HPDE6-E6E7 (cell line): ENCODE measurements around the gene ZNF530.
A peak's percentile ranks its signal among the peaks of the same experiment; 100 is the strongest.

Experiments used
- DNase-seq: peaks from one replicate; pipeline ENCODE4 v3.0.0; 2011; ENCODE audit warnings: missing footprints; ENCODE audit errors: extremely low spot score

Gene ZNF530

DNA sequence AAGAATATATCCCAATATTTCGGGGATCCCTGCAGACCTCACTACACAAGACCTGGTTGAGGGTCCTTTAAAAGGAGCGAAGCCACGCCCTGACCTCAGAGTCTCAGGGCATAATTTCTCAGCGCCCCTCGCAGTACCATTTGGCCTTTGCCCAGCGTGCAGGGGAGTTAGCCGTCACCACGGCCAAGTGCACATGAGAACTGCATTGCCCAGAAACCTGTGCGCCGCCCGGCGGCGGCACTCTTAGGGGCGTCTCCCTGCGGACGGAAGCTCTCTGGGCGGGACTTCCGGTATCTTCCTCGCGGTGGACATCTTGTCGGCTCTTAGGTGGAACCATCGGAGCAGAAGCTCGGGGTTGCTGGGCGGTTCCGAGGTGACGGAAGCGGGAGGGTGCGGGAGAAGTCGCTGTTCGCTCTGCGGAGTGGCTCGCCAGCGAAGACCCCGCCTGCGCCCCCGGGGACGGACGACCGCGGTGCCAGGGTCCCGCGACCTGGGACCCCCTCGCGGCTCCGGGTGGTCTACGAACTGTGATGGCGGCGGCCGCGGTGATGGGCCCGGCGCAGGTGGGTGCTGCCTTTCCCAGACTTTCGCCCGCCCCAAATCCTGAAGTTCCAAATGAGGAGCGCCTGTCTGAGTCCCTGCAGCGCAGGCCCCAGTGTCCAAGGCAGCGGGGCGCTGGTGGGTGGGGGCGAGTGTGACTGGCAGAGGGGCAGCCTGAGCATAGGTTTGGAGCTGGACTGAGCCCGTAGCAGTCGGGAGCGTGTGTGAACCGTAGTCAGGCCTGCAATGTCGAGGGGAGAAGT, 14.5 kb downstream of the ZNF530 start, which contains the start of gene ZNF134:
ZNF134 (plus strand) TSS at position 302 of the 803 bp plus-strand sequence. CDS start 5,227 bp downstream, outside the sequence.
- DNase-seq, result peak; percentile 96

DNA sequence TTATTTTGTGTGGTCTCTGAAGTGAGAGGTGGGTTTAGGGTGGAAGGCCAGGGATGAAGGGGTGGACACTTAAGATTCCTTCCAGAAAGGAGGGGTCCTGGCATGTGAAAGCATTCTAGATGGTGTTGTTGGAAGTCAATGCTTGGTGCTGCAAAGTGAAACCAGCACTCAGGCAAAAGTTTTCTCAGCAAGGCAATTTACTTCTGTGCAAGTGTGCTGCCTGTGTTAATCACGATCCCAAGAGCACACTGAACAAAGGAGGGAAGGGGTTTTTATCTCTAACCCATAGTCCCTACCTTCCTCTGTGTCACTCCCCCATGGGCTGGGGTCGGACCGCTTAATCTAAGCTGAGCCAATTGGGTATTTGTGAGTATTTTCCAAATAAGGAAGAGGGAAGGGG, 15.7 kb downstream of the ZNF530 start:
- DNase-seq, result no peak

DNA sequence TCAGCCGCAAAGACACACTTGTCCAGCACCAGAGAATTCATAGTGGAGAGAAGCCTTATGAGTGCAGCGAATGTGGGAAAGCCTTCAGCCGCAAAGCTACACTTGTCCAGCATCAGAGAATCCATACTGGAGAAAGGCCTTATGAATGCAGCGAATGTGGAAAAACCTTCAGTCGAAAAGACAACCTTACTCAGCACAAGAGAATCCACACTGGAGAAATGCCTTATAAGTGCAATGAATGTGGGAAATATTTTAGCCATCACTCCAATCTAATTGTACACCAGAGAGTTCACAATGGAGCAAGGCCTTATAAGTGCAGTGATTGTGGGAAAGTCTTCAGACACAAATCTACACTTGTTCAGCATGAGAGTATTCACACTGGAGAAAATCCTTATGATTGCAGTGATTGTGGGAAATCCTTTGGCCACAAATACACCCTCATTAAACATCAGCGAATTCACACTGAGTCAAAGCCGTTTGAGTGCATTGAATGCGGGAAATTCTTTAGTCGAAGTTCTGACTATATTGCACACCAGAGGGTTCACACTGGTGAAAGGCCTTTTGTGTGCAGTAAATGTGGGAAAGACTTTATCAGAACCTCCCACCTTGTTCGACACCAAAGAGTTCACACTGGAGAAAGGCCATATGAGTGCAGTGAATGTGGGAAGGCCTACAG, 21.1 kb downstream of the ZNF530 start:
- no peak for DNase-seq

DNA sequence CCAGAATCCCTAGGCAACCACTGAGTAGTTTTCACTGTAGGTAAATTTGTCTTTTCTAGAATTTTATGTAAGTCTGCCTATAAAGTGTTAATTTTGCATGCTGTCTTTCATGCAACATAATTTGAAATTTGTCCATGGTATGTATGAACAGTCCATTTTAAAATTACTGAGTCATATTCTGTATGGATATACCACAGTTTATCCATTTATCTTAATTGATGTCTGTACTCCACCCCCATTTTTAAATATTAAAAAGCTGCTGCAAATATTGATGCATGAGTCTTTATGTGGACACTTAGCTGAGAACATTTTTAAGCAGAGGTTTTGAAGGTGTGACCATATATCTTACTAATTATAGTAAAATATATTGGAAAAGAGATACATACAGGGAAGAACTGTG, 23.4 kb downstream of the ZNF530 start:
- no peak for DNase-seq

DNA sequence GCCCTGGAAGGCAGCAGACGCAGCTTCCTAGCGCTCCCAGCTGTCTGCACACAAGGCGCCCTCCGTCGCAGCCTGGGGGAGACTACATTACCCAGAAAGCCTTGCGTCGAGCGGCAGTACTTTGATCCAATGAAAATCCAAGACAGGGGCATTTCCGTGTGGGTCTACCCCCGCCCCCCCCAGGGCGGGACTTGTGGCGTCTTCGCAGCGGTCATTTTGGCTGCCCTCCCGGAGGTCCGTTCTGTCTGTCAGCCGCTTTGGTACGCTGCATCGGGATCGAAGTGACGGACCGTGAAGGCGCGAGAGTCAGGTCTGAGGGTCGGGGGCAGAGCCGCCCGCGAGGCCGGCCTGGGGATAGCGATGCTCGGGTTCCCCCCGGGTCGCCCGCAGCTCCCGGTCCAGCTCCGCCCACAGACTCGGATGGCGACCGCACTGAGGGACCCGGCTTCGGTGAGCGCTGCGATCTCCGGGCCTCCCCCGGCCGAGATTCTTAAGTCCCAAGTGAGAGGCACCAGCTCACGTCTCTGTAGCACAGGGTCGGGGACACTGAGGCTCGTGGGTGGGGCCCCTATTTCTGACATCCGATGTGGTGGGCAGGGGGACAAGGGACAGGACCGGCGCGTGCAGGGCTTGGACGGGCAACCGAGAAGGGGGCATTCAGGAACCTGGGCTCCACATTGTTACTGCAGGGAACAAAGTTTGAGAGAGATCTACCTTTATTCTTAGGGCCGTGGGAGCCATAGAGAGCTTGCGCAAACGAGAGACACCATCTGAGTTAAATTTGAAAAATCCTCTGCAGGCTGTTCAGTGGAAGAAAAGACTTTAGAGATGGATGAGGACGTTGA, 33.5 kb downstream of the ZNF530 start, which contains the start of gene ZNF211:
ZNF211 (plus strand) TSS at position 182 of the 845 bp plus-strand sequence; CDS start at position 361, 179 bp downstream.
- peak; percentile 93 for DNase-seq

DNA sequence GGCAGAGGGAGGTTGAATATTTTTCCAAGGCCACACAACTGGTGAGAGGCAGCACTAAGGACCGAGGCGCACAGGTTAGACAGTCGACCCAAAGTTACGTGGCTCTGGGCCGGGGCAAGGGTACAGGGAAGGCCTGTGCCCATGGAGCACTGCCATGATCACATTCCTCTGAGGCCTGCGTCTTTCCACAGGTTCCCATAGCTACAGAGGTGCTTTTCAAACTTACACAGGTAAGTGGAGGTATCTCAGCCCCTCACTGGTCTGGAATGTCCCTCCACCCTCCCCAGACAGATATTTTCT, 34.1 kb downstream of the ZNF530 start:
- DNase-seq, result no peak

DNA sequence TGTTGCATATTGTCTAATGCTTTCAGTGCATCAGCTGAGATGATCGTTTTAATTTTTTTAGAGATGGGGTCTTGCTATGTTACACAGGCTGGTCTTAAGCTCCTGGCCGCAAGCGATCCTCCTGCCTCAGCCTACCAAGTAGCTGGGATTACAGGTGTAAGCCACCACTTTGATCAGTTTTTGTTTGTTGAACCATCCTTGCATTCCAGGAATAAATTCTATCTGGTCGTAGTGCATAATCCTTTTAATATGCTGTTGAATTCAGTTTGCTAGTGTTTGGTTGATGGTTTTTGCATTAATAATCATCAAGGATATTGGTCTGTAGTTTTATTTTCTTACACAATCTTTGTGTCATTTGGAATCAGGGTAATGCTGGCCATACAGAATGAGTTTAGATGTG, 37.7 kb downstream of the ZNF530 start:
- no peak for DNase-seq

DNA sequence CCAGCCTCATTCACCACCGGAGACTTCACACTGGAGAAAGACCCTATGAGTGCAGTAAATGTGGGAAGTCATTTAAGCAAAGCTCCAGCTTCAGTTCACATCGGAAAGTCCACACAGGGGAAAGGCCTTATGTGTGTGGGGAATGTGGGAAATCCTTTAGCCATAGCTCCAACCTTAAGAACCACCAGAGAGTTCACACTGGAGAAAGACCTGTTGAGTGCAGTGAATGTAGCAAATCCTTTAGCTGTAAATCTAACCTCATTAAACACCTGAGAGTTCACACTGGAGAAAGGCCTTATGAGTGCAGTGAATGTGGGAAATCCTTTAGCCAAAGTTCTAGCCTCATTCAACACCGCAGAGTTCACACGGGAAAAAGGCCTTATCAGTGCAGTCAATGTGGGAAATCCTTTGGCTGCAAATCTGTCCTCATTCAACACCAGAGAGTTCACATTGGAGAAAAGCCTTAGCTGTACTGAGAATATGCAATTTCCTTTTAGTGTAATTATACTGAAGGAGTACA, 42.1 kb downstream of the ZNF530 start:
- DNase-seq, result no peak

DNA sequence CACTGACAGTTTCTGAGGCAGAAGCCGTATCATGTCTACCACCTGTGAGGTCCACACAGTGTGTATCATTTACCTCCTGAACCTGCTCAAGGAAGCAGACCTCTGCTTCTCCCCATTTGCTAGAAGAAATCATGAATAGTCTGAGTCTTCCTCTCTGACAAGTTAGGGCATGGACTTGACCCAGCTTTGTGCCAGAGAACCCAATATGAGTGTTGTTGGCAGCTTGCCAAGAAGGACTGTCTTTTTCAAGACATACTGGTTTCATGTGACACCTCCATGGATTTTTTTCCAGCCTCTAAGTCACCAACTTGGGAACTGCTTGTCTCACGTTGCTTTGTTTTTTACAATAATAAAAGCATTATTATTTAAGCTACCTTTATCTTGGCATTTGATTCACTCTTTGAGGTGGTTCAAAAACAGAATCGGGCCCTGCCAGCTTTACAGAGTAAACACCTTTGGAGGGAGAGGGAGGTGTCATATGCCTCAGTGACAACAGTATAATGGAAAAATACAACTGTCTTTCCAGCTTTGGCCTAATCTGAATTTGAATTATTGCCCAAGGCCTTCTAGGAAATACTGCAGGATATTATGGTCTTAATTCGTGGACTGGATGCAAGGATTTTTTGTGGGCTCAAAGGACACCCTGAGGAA, 42.8 kb downstream of the ZNF530 start:
- DNase-seq, result peak; percentile 25

DNA sequence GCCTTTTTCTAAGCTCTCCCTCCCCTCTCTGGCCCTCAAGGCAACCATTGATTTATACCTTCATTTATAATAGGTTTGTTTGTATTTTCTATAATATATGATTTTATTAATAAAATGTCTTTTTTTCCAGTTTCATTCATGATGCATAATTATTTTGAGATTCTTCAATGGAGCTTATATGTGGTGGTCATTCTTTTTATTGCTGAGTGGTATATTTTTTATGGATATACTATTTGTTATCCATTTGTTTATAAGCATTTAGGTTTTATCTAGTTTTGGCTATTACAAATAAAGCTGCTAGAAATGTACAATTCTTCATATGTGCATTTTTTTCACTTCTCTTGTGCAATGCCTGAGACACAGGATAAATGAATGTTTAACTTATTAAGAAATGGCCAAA, 44.0 kb downstream of the ZNF530 start:
- no peak for DNase-seq

DNA sequence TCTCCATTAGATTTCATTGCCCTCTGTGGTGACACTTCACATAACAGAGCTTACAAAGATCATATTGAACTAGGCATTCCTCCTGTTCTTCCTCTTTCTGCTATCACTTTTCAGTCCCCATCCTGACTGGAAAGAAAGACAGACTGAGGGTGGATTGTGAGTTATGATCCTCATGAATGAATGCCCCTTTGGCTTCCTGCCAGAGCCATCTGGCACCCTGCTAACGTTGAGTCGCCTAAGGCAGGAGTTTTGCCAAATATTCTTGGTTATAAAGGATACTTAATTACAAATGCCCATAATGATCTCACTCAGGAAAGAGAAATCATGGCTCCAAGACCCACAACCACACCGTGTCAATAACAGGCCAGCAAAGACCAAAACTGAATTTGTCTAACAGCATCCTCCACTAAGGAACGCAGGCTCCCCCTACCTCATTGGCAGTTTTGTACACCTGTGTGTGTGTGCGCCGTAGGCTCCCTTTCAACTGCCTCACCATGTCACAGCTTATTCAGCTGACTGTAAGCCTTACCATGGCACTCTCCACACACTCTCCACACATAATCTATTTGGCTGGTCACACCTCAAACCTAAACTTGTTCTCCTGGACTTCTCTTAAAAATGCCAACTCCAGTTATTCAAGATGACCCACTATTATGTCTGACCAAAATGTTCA, 48.8 kb downstream of the ZNF530 start:
- DNase-seq, result no peak

DNA sequence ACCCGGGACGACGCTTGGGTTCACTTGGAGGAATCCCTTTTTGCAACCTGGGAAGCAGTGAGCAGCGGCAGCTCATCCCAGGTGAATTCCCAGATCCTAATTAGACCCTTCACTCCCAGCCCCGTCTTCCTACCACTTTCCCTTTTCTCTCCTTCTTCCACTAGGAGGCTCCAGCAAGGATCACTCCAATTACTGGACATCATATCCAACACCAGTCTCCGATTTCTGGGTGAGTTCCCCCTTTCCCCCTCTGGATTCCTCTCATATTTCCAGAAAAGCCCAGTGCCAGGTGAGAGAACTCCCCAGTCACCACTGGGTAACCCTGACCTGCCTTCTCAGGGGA, 51.9 kb downstream of the ZNF530 start:
- DNase-seq, result no peak

DNA sequence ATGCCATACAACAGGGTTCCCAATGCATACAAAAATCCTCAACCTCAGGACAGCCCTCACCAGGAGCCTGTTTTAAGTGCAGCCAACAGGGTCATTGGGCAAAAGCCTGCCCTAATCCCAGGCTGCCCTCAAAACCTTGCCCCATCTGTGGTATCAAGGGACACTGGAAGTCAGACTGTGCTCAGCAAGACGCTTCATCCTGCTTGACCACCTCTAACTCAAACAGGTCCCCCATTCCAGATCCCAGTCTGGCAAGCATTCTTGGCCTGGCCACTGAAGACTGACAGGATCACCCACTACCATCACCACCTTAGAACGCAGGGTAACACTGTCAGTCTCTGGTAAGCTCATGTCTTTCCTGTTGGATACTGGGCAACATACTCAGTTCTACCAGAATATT, 54.0 kb downstream of the ZNF530 start:
- DNase-seq, result no peak

DNA sequence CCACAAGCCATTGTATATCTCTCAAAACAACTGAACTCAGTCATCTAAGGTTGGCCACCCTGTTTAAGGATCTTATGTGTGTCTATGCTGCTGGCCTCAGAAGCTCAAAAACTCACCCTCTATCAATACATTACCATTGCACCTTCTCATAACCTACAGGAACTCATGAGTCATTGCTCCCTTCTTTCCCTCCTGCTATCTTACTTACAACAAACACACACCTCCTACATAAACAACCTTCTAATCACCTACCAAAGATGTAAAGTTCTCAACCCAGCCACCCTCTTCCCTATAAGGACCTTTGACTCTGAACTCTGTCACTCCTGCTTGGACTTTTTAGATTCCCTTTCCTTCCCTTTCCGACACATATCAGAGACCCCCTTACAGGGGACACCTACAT, 55.8 kb downstream of the ZNF530 start:
- no peak for DNase-seq

DNA sequence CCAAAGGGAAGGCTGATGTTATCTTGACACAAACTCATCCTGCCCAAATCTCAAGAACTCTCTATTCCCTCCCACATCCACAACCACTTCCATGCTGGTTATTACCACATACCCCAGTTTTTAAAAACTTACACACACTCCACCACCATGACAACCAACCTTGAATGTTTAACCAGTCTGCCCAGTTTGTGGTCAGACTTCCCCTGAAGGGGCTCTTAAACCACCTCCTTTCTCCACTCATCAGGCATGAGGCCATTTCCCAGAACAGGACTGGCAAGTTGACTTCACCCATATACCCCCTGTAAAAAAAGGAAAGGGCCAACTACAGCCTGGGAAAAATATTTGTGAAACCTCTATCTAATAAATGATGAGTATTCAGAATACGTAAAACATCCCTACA, 56.7 kb downstream of the ZNF530 start:
- no peak for DNase-seq
